Bronchus fibroblast of lung (primary cell): ENCODE data around the gene CD1B. TPM values are rescaled to one million over a fixed set of nuclear protein-coding genes. Genes with fewer than 3 reads are reported as not detected.

Experiments used
- total RNA-seq: library from RNA; depleted of rRNA; stranded (reverse); fragments of >200 nt; gene quantifications from 2 replicates; pipeline ENCODE4 v1.2.3, GENCODE V29; 2015

Gene CD1B
- total RNA-seq = not detected in 2 replicates

GRCh38 chr1:158331481-158332150 is at the start of gene CD1B:
TSS of gene CD1B (minus strand) at chr1:158331531. CDS start at chr1:158331423, 108 bp downstream.

GRCh38 chr1:158353303-158354075 is 22.2 kb upstream of the CD1B start, which contains the start of gene CD1E:
TSS of gene CD1E (plus strand) at chr1:158353894. CDS start at chr1:158353989, 95 bp downstream.

GRCh38 chr1:158289811-158290210 is 41.5 kb downstream of the CD1B start, which contains the start of gene CD1C:
TSS of gene CD1C (plus strand) at chr1:158289923. CDS start at chr1:158290065, 142 bp downstream.

Other genes with a start within 250 kb of the CD1B start
- gene CD1D, start 150.6 kb downstream of the CD1B start, total RNA-seq = 0.67 and 0.89 TPM in 2 replicates
- not detected in 2 replicates for gene CD1A, start 77.1 kb downstream of the CD1B start, total RNA-seq
- not detected in 2 replicates for gene CD1C, start 41.6 kb downstream of the CD1B start, total RNA-seq
- gene CD1E, start 22.4 kb upstream of the CD1B start, total RNA-seq = not detected in 2 replicates
- not detected in 2 replicates for gene OR10T2, start 67.9 kb upstream of the CD1B start, total RNA-seq
- gene OR10K2, start 94.7 kb upstream of the CD1B start, total RNA-seq = not detected in 2 replicates
- gene OR10K1, start 130.3 kb upstream of the CD1B start, total RNA-seq = not detected in 2 replicates
- not detected in 2 replicates for gene OR10R2, start 140.7 kb upstream of the CD1B start, total RNA-seq
- not detected in 2 replicates for gene OR6Y1, start 222.9 kb upstream of the CD1B start, total RNA-seq
- gene OR6P1, start 239.0 kb upstream of the CD1B start, total RNA-seq = not detected in 2 replicates
- not detected in 2 replicates for gene OR10X1, start 248.4 kb upstream of the CD1B start, total RNA-seq